Keratinocyte (primary cell): ENCODE measurements around the gene JAM3. TPM values are rescaled to one million over a fixed set of nuclear protein-coding genes. Genes with fewer than 3 reads are reported as not detected.

Experiments
- DNase-seq: peaks from one replicate; pipeline ENCODE4 v3.0.0-alpha.2; 2011; ENCODE audit warnings: low read depth, missing footprints, low spot score
- FAIRE-seq: peaks from 2 replicates; lab custom pipeline; 2011; peaks lifted over from hg19 to GRCh38; lab: Jason Lieb, UNC
- H2AFZ ChIP-seq: 2 replicates; pipeline ENCODE4 v1.6.0; 2012; ENCODE audit warnings: low read length, control low read depth, inconsistent platforms; ENCODE audit not compliant: control insufficient read depth
- H3K27ac ChIP-seq: 2 replicates; pipeline ENCODE4 v1.5.1; 2011; ENCODE audit warnings: low read length; ENCODE audit not compliant: control insufficient read depth, insufficient read depth
- H3K27me3 ChIP-seq: 3 replicates; pipeline ENCODE4 v1.6.0; 2011; ENCODE audit warnings: low read length; ENCODE audit not compliant: control insufficient read depth, insufficient read depth; ENCODE audit errors: extremely low read depth
- H3K36me3 ChIP-seq, 2 experiments: 2 replicates in 1 of 2; 3 replicates in 1 of 2; pipeline ENCODE4 v1.5.1; 2011; ENCODE audit warnings: low read length in 2 of 2, mild to moderate bottlenecking in 1 of 2; ENCODE audit not compliant: control insufficient read depth in 2 of 2, insufficient read depth in 2 of 2; ENCODE audit errors: extremely low read depth in 1 of 2
- H3K4me1 ChIP-seq: 3 replicates; pipeline ENCODE4 v1.5.1; 2011; ENCODE audit warnings: low read length; ENCODE audit not compliant: control insufficient read depth, insufficient read depth; ENCODE audit errors: extremely low read depth
- H3K4me2 ChIP-seq: 3 replicates; pipeline ENCODE4 v1.6.0; 2011; ENCODE audit warnings: low read depth, low read length; ENCODE audit not compliant: control insufficient read depth, insufficient read depth; ENCODE audit errors: extremely low read depth
- H3K4me3 ChIP-seq, 3 experiments: fragments of 200-600 bp in 1 of 3; sonication (generic) in 1 of 3; 2 replicates in 2 of 3; 3 replicates in 1 of 3; pipeline ENCODE4 v1.5.1; 2011 to 2016; ENCODE audit warnings: low read length in 3 of 3, mild to moderate bottlenecking in 3 of 3, control low read depth in 2 of 3, inconsistent platforms in 1 of 3, low read depth in 1 of 3, mixed read lengths in 1 of 3, mixed run types in 1 of 3, moderate library complexity in 1 of 3; ENCODE audit not compliant: control insufficient read depth in 2 of 3, insufficient read depth in 2 of 3; ENCODE audit errors: extremely low read depth in 1 of 3
- H3K79me2 ChIP-seq: 2 replicates; pipeline ENCODE4 v1.6.0; 2012; ENCODE audit warnings: low read length; ENCODE audit not compliant: control insufficient read depth, insufficient read depth
- H3K9ac ChIP-seq: 3 replicates; pipeline ENCODE4 v1.6.0; 2011; ENCODE audit warnings: low read length; ENCODE audit not compliant: control insufficient read depth, insufficient read depth; ENCODE audit errors: extremely low read depth
- H3K9me1 ChIP-seq: 3 replicates; pipeline ENCODE4 v1.6.0; 2011; ENCODE audit warnings: low read length; ENCODE audit not compliant: control insufficient read depth, insufficient read depth; ENCODE audit errors: extremely low read depth
- H3K9me3 ChIP-seq: 2 replicates; pipeline ENCODE4 v1.5.1; 2012; ENCODE audit warnings: low read depth, low read length; ENCODE audit not compliant: control insufficient read depth
- H4K20me1 ChIP-seq: 3 replicates; pipeline ENCODE4 v1.6.0; 2011; ENCODE audit warnings: low read length; ENCODE audit not compliant: control insufficient read depth, insufficient read depth; ENCODE audit errors: extremely low read depth
- CTCF ChIP-seq, 3 experiments: IDR thresholded peaks in 1 of 3; conservative IDR thresholded peaks in 1 of 3; optimal IDR thresholded peaks in 1 of 3; 2 replicates in 2 of 3; 3 replicates in 1 of 3; pipeline versions ENCODE3 to v1.5.1; 2011; ENCODE audit warnings: low read length in 3 of 3, mild to moderate bottlenecking in 3 of 3, moderate library complexity in 2 of 3, control low read depth in 1 of 3, inconsistent platforms in 1 of 3; ENCODE audit not compliant: insufficient read depth in 2 of 3; ENCODE audit errors: extremely low read depth in 1 of 3
- EZH2 ChIP-seq: IDR thresholded peaks from one replicate; pipeline ENCODE4 v1.6.1; 2012; ENCODE audit warnings: inconsistent platforms, mild to moderate bottlenecking, low read length, moderate library complexity
- dilution Hi-C: fragments of 300-500 bp; cut with MboI; formaldehyde crosslinking; loops from one replicate; pipeline ENCODE4 v1.7.0; 2020; ENCODE audit warnings: low sequenced_read_pairs; ENCODE audit not compliant: extremely low pct_ligation_motif_present
- polyA plus RNA-seq, 5 experiments: library from polyadenylated mRNA; depleted of rRNA in 3 of 5; stranded (reverse) in 3 of 5; stranded (forward) in 1 of 5; unstranded in 1 of 5; fragments of >200 nt; gene quantifications; 1 replicate in 1 of 5; 2 replicates in 3 of 5; 3 replicates in 1 of 5; pipeline versions ENCODE4 v1.2.1 to v1.2.3, GENCODE V29; 2011 to 2012; ENCODE audit warnings: missing spikeins in 2 of 5, low read depth in 1 of 5, low replicate concordance in 1 of 5

Gene JAM3
- polyA plus RNA-seq, 1 donor (not counting 4 experiments of a cell fraction or from before 2014, with no cell fraction given): 11.4 TPM

DNA sequence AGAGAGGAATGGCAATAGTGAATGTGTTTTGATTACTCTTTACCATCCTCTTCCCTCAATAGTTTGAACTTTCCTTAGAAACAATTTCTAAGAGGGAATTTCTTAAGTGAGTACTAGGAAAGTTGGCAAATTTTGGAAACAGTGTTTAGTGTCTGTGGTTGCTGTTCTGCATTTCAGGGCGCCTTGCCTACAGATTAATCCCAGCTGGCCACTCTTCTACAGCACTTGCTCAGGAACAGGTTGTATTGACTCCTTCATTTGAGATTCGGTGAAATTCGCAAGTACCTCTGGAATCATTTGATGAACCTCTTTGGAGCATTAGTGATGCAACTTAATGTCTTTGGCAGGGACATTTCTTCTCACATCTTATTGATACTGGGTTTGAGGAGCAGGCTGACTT is 28.3 kb downstream of the JAM3 start:
- dilution Hi-C loops: no loop called here
- no peaks in the 10 kb centered on the region for H3K79me2 ChIP-seq
- no peak for FAIRE-seq

GRCh38 chr11:134098566-134099184 is 29.8 kb downstream of the JAM3 start:
- no peaks in the 10 kb centered on the region for H3K4me1 ChIP-seq
- TF ChIP-seq EZH2 (no peak), CTCF (optimal IDR thresholded peaks at IDR 0.05 in 1 of 3, IDR thresholded peaks at IDR 0.05 in 1 of 3, conservative IDR thresholded peaks at IDR 0.05 in 1 of 3; ENCODE audit: extremely low read depth in 1 of 3, insufficient read depth in 2 of 3, low read length in 3 of 3) (peak; percentile 32 to 65 (median 50))
- no peak overlapping the region for H3K4me3 ChIP-seq
- FAIRE-seq (peak; percentile 71), DNase-seq (no peak)
- no peak overlapping the region for H2AFZ ChIP-seq
- H3K4me2 ChIP-seq: no peak overlapping the region
- H3K79me2 ChIP-seq: no peaks in the 10 kb centered on the region
- H3K27ac ChIP-seq: no peak overlapping the region
- H3K36me3 ChIP-seq: no peaks in the 10 kb centered on the region
- no peaks in the 10 kb centered on the region for H3K9me1 ChIP-seq
- no peaks in the 10 kb centered on the region for H4K20me1 ChIP-seq
- H3K27me3 ChIP-seq: no peaks in the 10 kb centered on the region
- dilution Hi-C loops: no loop called here
- no peak overlapping the region for H3K9ac ChIP-seq
- no peaks in the 10 kb centered on the region for H3K9me3 ChIP-seq

More for the DNA sequence above, 28.3 kb downstream of the JAM3 start:
- Histone ChIP-seq H4K20me1 (no peaks in the 10 kb centered on the region), H3K9me1 (no peaks in the 10 kb centered on the region), H3K4me2 (no peak overlapping the region), H3K9ac (no peak overlapping the region), H3K9me3 (no peaks in the 10 kb centered on the region), H3K4me3 (no peak overlapping the region), H3K4me1 (no peaks in the 10 kb centered on the region), H3K27ac (no peak overlapping the region), H3K27me3 (no peaks in the 10 kb centered on the region), H3K36me3 (no peaks in the 10 kb centered on the region), H2AFZ (no peak overlapping the region)
- no peak for TF ChIP-seq CTCF (optimal IDR thresholded peaks at IDR 0.05 in 1 of 3, IDR thresholded peaks at IDR 0.05 in 1 of 3, conservative IDR thresholded peaks at IDR 0.05 in 1 of 3; ENCODE audit: extremely low read depth in 1 of 3, insufficient read depth in 2 of 3, low read length in 3 of 3)
- TF ChIP-seq EZH2: no peak
- no peak for DNase-seq
